ENCODE results near the gene SH2D3C.

SH2D3C gene

GRCh38 chr9:127809002-127809539 lies 30.6 kb upstream of the SH2D3C start:
- DNase-seq, result no peak
- TF ChIP-seq CTCF (IDR thresholded peaks at IDR 0.05; ENCODE audit: low read depth, low read length), result no peak
- H3K4me3 ChIP-seq (ENCODE audit: low read depth, low read length), result no peak overlapping the region

GRCh38 chr9:127808347-127809001 lies 30.0 kb upstream of the SH2D3C start:
- TF ChIP-seq CTCF (IDR thresholded peaks at IDR 0.05; ENCODE audit: low read depth, low read length), result no peak
- no peak for DNase-seq
- Histone ChIP-seq H3K4me1 (no peaks in the 10 kb centered on the region; the same call in 1 of the 2 replicates), H3K27me3 (no peaks in the 10 kb centered on the region), H3K36me3 (peaks cover 16% of the 10 kb centered on the region), H3K4me3 (ENCODE audit: low read depth, low read length) (no peak overlapping the region), H3K9me3 (no peaks in the 10 kb centered on the region)

More at GRCh38 chr9:127809002-127809539, 30.6 kb upstream of the SH2D3C start:
- no peaks in the 10 kb centered on the region for H3K27me3 ChIP-seq
- H3K4me1 ChIP-seq, result no peaks in the 10 kb centered on the region; the same call in 1 of the 2 replicates
- no peaks in the 10 kb centered on the region for H3K9me3 ChIP-seq
- H3K36me3 ChIP-seq, result peaks cover 22% of the 10 kb centered on the region

- no peak for DNase-seq
- Histone ChIP-seq H3K4me3 (ENCODE audit: low read depth, low read length) (no peak overlapping the region), H3K9me3 (no peaks in the 10 kb centered on the region), H3K4me1 (no peaks in the 10 kb centered on the region; the same call in 1 of the 2 replicates), H3K27me3 (no peaks in the 10 kb centered on the region), H3K36me3 (peaks cover 8% of the 10 kb centered on the region)
- no peak for TF ChIP-seq CTCF (IDR thresholded peaks at IDR 0.05; ENCODE audit: low read depth, low read length)
Measured at GRCh38 chr9:127806871-127807270, 28.4 kb upstream of the SH2D3C start.

- Histone ChIP-seq H3K36me3 (peaks cover 8% of the 10 kb centered on the region), H3K27me3 (no peaks in the 10 kb centered on the region), H3K9me3 (no peaks in the 10 kb centered on the region), H3K4me1 (no peaks in the 10 kb centered on the region; the same call in 1 of the 2 replicates), H3K4me3 (ENCODE audit: low read depth, low read length) (no peak overlapping the region)
- peak; percentile 75 for DNase-seq
- TF ChIP-seq CTCF (IDR thresholded peaks at IDR 0.05; ENCODE audit: low read depth, low read length), result peak; percentile 55
Measured at GRCh38 chr9:127805620-127806019, 27.2 kb upstream of the SH2D3C start.

- no peaks in the 10 kb centered on the region for H3K4me1 ChIP-seq
- H3K4me3 ChIP-seq (ENCODE audit: low read depth, low read length), result peak overlapping the region; percentile 92
- TF ChIP-seq CTCF (IDR thresholded peaks at IDR 0.05; ENCODE audit: low read depth, low read length), result no peak
- no peaks in the 10 kb centered on the region for H3K27me3 ChIP-seq
- no peaks in the 10 kb centered on the region for H3K9me3 ChIP-seq
- H3K36me3 ChIP-seq, result peaks cover 5% of the 10 kb centered on the region
- DNase-seq, result no peak
Measured at GRCh38 chr9:127803507-127804352, 25.3 kb upstream of the SH2D3C start.

Data from BE2C (cell line).